GM12878 (cell line): ENCODE results near the gene FBLIM1. TPM values are rescaled to one million over a fixed set of nuclear protein-coding genes. Genes with fewer than 3 reads are reported as not detected.

Source experiments
- ATAC-seq: fragments of 200-7000 bp; cut with Tn5 transposase; 3 replicates; pipeline ENCODE4 v1.9.1; 2020; ENCODE audit warnings: mild to moderate bottlenecking, moderate library complexity
- BruUV-seq: library from RNA; stranded (reverse); fragments of 400-500 nt; replicated peaks from 2 replicates; lab custom pipeline; 2021; lab: Mats Ljungman, UMichigan
- CTCF ChIA-PET: fragments of 300-600 bp; sonication (Branson Sonifier 250); formaldehyde crosslinking; extraction: SDS; loops from one replicate; lab custom pipeline; 2021; ENCODE audit warnings: inconsistent platforms; lab: Yijun Ruan, JAX
- POLR2A ChIA-PET: fragments of 350-600 bp; formaldehyde crosslinking; extraction: SDS; loops from one replicate; lab custom pipeline; 2021; ENCODE audit warnings: inconsistent platforms; lab: Charles Lee
- RAD21 ChIA-PET: fragments of 300-600 bp; sonication (Branson Sonifier 250); formaldehyde crosslinking; loops from one replicate; lab custom pipeline; 2023; ENCODE audit warnings: antibody characterized with exemption; ENCODE audit not compliant: unreplicated experiment; lab: Charles Lee
- SMC1A ChIA-PET: fragments of 300-600 bp; sonication (Branson Sonifier 250); formaldehyde crosslinking; loops from one replicate; lab custom pipeline; 2023; ENCODE audit not compliant: unreplicated experiment, uncharacterized antibody; lab: Charles Lee
- DNase-seq: peaks from one replicate; pipeline ENCODE4 v3.0.0-alpha.2; 2011; ENCODE audit warnings: low read depth, low spot score
- FAIRE-seq: peaks from 3 replicates; lab custom pipeline; 2011; peaks lifted over from hg19 to GRCh38; lab: Jason Lieb, UNC
- H2AFZ ChIP-seq: 2 replicates; pipeline ENCODE4 v1.6.0; 2011; ENCODE audit warnings: low read depth, low read length, control low read depth; ENCODE audit not compliant: control insufficient read depth
- H3K27ac ChIP-seq: 2 replicates; pipeline ENCODE4 v1.5.1; 2011; ENCODE audit warnings: control low read depth; ENCODE audit not compliant: control insufficient read depth, insufficient read depth
- H3K27me3 ChIP-seq, 2 experiments: replicated peaks in 1 of 2; 2 replicates each; pipeline versions ENCODE4 v1.6.0 to v1.6.1; 2011; ENCODE audit warnings: low read length in 1 of 2; ENCODE audit not compliant: control insufficient read depth in 2 of 2, insufficient read depth in 2 of 2
- H3K36me3 ChIP-seq, 2 experiments: 2 replicates each; pipeline ENCODE4 v1.5.1; 2011; ENCODE audit warnings: low read length in 1 of 2; ENCODE audit not compliant: control insufficient read depth in 2 of 2, insufficient read depth in 2 of 2
- H3K4me1 ChIP-seq: 2 replicates; pipeline ENCODE4 v1.6.1; 2011; ENCODE audit warnings: mild to moderate bottlenecking, low read length, moderate library complexity, mixed read lengths; ENCODE audit not compliant: control insufficient read depth, insufficient read depth
- H3K4me2 ChIP-seq: 2 replicates; pipeline ENCODE4 v1.6.0; 2011; ENCODE audit warnings: control low read depth; ENCODE audit not compliant: control insufficient read depth, insufficient read depth
- H3K4me3 ChIP-seq: fragments of 200-600 bp; sonication (generic); 2 replicates; pipeline ENCODE4 v1.5.1; 2016
- H3K79me2 ChIP-seq: 2 replicates; pipeline ENCODE4 v1.6.0; 2011; ENCODE audit warnings: low read length; ENCODE audit not compliant: control insufficient read depth, insufficient read depth
- H3K9ac ChIP-seq: 2 replicates; pipeline ENCODE4 v1.8.0; 2011; ENCODE audit warnings: low read length, control low read depth, mixed read lengths; ENCODE audit not compliant: control insufficient read depth, insufficient read depth
- H3K9me3 ChIP-seq: replicated peaks from 3 replicates; pipeline ENCODE4 v1.5.1; 2011; ENCODE audit warnings: mild to moderate bottlenecking, low read length; ENCODE audit not compliant: control insufficient read depth, insufficient read depth
- H4K20me1 ChIP-seq: 2 replicates; pipeline ENCODE4 v1.6.0; 2011; ENCODE audit not compliant: control insufficient read depth, insufficient read depth
- BHLHE40 ChIP-seq, 2 experiments: fragments of 450-650 bp in 1 of 2; IDR thresholded peaks; 2 replicates each; pipeline ENCODE4 v1.6.1; 2011 to 2017; ENCODE audit warnings: low read depth in 2 of 2, borderline replicate concordance in 1 of 2, improper control_type of control experiment in 1 of 2, low read length in 1 of 2, mild to moderate bottlenecking in 1 of 2
- ETV6 ChIP-seq, 2 experiments: fragments of 450-650 bp in 1 of 2; IDR thresholded peaks in 1 of 2; conservative IDR thresholded peaks in 1 of 2; 2 replicates each; pipeline ENCODE4 v1.6.1; 2014; ENCODE audit warnings: antibody characterized with exemption in 1 of 2, borderline replicate concordance in 1 of 2, low read depth in 1 of 2, mild to moderate bottlenecking in 1 of 2, moderate library complexity in 1 of 2
- HDAC6 ChIP-seq: fragments of 200-600 bp; sonication (generic); IDR thresholded peaks from one replicate; pipeline ENCODE4 v1.8.0; 2017; ENCODE audit warnings: antibody characterized with exemption; ENCODE audit not compliant: unreplicated experiment
- KDM1A ChIP-seq: fragments of 200-600 bp; sonication (generic); IDR thresholded peaks from 2 replicates; pipeline ENCODE4 v1.6.1; 2016; ENCODE audit warnings: borderline replicate concordance
- LARP7 ChIP-seq: fragments of 450-650 bp; IDR thresholded peaks from 2 replicates; pipeline ENCODE4 v1.6.1; 2017; ENCODE audit warnings: mild to moderate bottlenecking
- NFIC ChIP-seq: IDR thresholded peaks from 2 replicates; pipeline ENCODE4 v1.6.1; 2012; ENCODE audit warnings: low read depth, mild to moderate bottlenecking, inconsistent platforms, low read length, moderate library complexity
- PML ChIP-seq: IDR thresholded peaks from 2 replicates; pipeline ENCODE4 v1.6.1; 2012; ENCODE audit warnings: low read length, inconsistent platforms
- RCOR1 ChIP-seq: conservative IDR thresholded peaks from 2 replicates; pipeline ENCODE4 v1.6.1; 2012; ENCODE audit warnings: low read depth, low read length, improper control_type of control experiment
- STAT1 ChIP-seq: fragments of 450-650 bp; conservative IDR thresholded peaks from 2 replicates; pipeline ENCODE4 v1.6.1; 2014; ENCODE audit warnings: antibody characterized with exemption, mild to moderate bottlenecking
- SUZ12 ChIP-seq: fragments of 200-600 bp; sonication (generic); IDR thresholded peaks from one replicate; pipeline ENCODE4 v1.6.1; 2018; ENCODE audit warnings: antibody characterized with exemption, mild to moderate bottlenecking; ENCODE audit not compliant: unreplicated experiment
- ZZZ3 ChIP-seq: IDR thresholded peaks from 2 replicates; pipeline ENCODE4 v1.6.1; 2011; ENCODE audit warnings: low read depth; ENCODE audit not compliant: control insufficient read depth, insufficient read length
- WGBS: methylation state at CpG from one replicate; pipeline ENCODE4 v1.1.6; 2016; ENCODE audit warnings: low lambda C conversion rate; ENCODE audit not compliant: insufficient replicate concordance, insufficient coverage; ENCODE audit errors: missing lambda C conversion rate; 5-methylcytosine and 5-hydroxymethylcytosine counted together
- in situ Hi-C: fragments of 300-500 bp; cut with MboI; formaldehyde crosslinking; loops from 9 replicates; pipeline ENCODE4 v1.14.3; 2018; ENCODE audit warnings: mixed read lengths
- intact Hi-C: fragments of 100-400 bp; cut with micrococcal nuclease; formaldehyde crosslinking; loops from one replicate; pipeline ENCODE4 v1.14.2; 2022; ENCODE audit not compliant: unreplicated experiment
- polyA plus RNA-seq, 11 experiments: library from polyadenylated mRNA; depleted of rRNA in 4 of 11; unstranded in 6 of 11; stranded (reverse) in 5 of 11; fragments of >200 nt; fragmentation: Nextera tagmentation in 4 of 11; fragmentation: Illumina TruSeq in 1 of 11; extraction: Ambion mirVana in 4 of 11; extraction: Trizol in 1 of 11; gene quantifications; 1 replicate in 1 of 11; 2 replicates in 10 of 11; pipeline versions ENCODE4 v1.2.1 to v1.2.3, GENCODE V29; 2011 to 2016; ENCODE audit warnings: inconsistent platforms in 2 of 11, missing spikeins in 2 of 11, low read depth in 1 of 11
- total RNA-seq, 4 experiments: library from RNA; depleted of rRNA in 3 of 4; stranded (reverse); fragments of >200 nt in 3 of 4; fragmentation: Illumina TruSeq in 1 of 4; extraction: Trizol in 1 of 4; gene quantifications; 2 replicates each; pipeline versions ENCODE4 v1.2.1 to v1.2.3, GENCODE V29; 2013 to 2021

FBLIM1 gene
- total and polyA plus RNA-seq, 10 of the 15 experiments (the other 5 are each of a cell fraction or from before 2014, with no cell fraction given), result 0.03 to 0.13 TPM; not detected in 8

GRCh38 chr1:15770313-15770962 lies 11.8 kb downstream of the FBLIM1 start:
- no TSS peak for BruUV-seq
- H3K9ac ChIP-seq, result no peak overlapping the region
- no peaks in the 10 kb centered on the region for H3K36me3 ChIP-seq
- no peak overlapping the region for H3K4me3 ChIP-seq
- H3K27me3 ChIP-seq, result no peaks in the 10 kb centered on the region; a peak in 1 of 4 replicates
- H2AFZ ChIP-seq, result no peak overlapping the region
- FAIRE-seq (no peak), DNase-seq (no peak), ATAC-seq (no peak)
- 36% methylated on average over 13 of the region's 14 CpGs for WGBS
- ChIA-PET RAD21 (no interaction called here), CTCF (no interaction called here), SMC1A (no interaction called here), POLR2A (no interaction called here)
- TF ChIP-seq HDAC6 (no peak), LARP7 (no peak), SUZ12 (no peak), ETV6 (conservative IDR thresholded peaks at IDR 0.05 in 1 of 2, IDR thresholded peaks at IDR 0.05 in 1 of 2; ENCODE audit: borderline replicate concordance in 1 of 2, low read depth in 1 of 2) (no peak), PML (no peak), RCOR1 (no peak), STAT1 (no peak), KDM1A (no peak), BHLHE40 (IDR thresholded peaks at IDR 0.05; ENCODE audit: borderline replicate concordance in 1 of 2, low read depth in 2 of 2, low read length in 1 of 2) (no peak), ZZZ3 (no peak), NFIC (no peak)
- H3K4me1 ChIP-seq, result no peaks in the 10 kb centered on the region
- H3K9me3 ChIP-seq, result no peaks in the 10 kb centered on the region
- no peak overlapping the region for H3K4me2 ChIP-seq
- H3K27ac ChIP-seq, result no peak overlapping the region
- no peaks in the 10 kb centered on the region for H3K79me2 ChIP-seq
- H4K20me1 ChIP-seq, result no peaks in the 10 kb centered on the region
- in situ Hi-C loops, result no loop called here
- intact Hi-C loops, result no loop called here
